COLO668 (cell line): ENCODE data around the gene VPS45.
"Not testable (repeated sequence)": the region's sequence is repeated elsewhere in the genome, so short reads cannot be mapped to it uniquely, and the experiment has no call there.

Experiments
- DNase-seq: peaks from one replicate; lab custom pipeline; 2025; ENCODE audit not compliant: unreplicated experiment; lab: John Stamatoyannopoulos, UW

VPS45 gene, protein sequence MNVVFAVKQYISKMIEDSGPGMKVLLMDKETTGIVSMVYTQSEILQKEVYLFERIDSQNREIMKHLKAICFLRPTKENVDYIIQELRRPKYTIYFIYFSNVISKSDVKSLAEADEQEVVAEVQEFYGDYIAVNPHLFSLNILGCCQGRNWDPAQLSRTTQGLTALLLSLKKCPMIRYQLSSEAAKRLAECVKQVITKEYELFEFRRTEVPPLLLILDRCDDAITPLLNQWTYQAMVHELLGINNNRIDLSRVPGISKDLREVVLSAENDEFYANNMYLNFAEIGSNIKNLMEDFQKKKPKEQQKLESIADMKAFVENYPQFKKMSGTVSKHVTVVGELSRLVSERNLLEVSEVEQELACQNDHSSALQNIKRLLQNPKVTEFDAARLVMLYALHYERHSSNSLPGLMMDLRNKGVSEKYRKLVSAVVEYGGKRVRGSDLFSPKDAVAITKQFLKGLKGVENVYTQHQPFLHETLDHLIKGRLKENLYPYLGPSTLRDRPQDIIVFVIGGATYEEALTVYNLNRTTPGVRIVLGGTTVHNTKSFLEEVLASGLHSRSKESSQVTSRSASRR

DNA sequence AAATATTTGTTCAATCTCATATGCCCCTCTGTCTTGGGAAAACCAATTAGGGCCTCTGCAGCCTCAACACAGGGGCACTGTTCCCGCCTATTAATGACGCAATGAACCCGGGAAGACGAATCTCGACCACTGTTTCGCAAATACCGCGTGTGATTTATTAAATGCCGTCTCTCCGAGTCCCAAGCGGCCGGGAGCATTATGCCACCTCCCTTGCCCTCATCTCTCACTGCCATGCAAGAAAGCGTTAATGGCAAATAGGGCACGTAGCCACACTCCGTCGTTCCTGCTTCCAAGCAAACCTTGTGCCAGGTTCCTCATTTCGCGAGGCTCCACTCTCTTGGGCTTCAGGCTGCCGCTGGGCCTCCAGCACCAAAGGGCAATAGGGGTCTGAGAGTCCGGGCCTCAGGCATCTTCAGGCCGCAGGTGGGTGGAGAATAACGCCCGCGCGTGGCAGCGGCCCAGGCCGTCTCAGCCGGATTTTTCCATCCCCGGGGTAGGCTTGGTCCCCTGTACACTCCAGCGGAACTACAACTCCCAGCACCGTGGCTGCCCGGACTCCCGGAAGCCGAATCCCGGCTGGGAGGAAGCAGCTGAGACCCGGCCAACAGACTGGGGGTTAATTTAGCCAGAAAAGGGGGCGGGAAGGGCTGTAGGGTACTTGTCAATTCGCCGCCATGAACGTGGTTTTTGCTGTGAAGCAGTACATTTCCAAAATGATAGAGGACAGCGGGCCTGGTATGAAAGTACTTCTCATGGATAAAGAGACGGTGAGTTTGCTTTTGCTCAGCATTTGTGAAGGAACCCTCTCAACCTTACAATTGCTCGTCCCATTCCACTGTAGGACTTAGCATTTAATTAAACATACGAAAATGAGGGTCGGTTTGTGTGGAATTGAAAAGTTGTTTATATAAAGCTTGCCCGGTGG, at the start of gene VPS45:
VPS45 (plus strand) TSS at position 593 of the 925 bp plus-strand sequence; CDS start at position 675, 82 bp downstream.
- DNase-seq: peak; percentile 93

- DNase-seq: no peak
Observed at GRCh38 chr1:150018165-150018564, 49.4 kb upstream of the VPS45 start.

- no peak for DNase-seq
Observed at GRCh38 chr1:150020711-150021110, 46.9 kb upstream of the VPS45 start.

DNA sequence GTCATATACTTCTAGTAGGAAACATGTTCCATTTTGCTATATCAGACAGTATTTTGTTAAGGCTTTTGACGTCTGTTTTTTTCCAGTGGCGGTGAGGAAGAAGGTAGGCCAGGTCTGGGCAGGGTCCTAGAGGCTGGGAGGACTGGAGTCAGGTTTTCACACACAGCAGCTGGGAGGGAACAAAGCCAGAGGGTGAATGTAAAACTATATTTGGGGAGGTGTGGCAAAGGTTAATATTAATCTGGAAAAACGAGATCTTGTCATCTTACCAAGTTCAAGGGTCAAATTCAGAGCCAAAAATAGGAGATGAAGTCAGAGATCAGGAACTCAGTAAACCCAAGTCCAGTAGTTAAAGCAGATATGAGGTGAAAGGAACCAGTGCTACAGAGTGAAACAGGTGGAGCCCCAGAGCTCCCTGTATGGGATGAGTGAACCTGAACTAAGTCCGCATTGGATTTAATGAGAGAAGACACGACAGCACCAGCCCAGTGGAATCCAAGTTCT, 46.3 kb upstream of the VPS45 start:
- DNase-seq: peak; percentile 25

DNA sequence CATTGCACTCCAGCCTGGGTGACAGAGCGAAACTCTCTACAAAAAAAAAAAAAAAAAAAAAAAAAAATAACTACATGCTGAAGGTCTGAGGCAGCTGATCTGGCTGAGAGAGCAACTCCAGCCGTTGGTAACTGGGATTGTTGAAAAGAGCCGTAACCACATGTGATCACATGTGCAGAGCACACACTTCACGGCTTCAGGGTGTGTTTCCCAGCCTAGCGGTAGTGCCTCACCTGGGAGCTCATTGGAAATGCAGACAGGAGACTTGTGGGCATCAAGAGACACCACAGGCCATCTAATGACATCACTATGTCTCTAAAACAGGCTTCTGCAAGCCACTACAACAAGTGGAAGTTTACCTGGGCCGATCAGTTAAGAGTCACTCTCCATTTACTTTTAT, 45.2 kb upstream of the VPS45 start:
- peak; percentile 33 for DNase-seq

DNA sequence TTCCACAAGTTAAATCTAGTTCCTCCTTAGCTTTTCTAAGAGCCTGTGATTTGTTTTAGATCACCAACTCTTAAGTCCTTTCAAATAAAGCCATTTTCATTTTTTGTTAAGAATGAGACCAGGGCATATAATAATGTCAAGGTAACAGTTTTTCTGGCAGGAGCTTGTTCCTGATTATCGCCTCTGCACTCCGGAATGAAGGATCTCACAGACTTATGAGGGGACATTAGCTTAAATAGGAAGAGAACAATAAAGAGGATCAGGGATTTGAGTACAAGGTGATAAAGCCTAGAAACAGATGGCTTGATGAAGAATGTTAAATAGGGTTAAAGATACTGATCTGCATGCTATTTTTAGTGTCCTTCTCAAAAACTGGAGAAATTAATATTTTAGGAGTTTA, 43.4 kb upstream of the VPS45 start:
- DNase-seq: no peak

DNA sequence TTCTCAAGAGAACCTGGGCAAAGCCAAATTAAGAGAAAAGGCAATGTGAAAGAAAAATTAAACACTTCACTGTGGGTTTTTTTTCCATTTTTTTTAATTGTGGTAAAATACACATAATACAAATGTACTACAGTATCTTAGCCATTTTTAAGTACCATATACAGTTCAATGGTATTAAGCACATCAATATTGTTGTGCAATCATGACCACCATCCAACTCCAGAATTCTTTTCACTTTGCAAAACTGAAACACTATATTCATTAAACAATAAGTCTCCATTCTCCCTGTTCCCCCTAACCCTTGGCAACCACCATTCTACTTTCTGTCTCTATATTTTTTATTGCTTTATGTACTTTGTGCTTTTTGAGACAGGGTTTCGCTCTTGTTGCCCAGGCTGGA, 39.3 kb upstream of the VPS45 start:
- DNase-seq: no peak

DNA sequence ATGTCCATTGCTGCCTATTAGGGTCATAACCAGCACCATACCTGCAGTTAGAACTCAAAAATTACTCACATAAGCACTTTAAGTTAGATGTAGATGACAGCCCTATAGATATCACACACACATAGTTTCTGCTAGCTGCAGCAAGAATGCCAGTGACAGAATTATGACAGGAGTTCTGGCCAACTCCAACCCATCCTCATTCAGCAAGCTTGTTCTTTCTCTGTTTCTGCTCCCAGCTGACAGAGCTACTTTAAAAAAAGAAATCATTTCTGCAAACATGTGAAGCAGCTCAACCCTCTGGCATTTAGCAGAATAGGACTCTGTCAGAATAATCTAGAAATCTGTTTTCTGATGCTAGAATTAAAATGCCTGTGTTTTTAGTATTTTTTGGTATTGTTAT, 33.2 kb upstream of the VPS45 start:
- no peak for DNase-seq

GRCh38 chr1:150049926-150050325, 17.6 kb upstream of the VPS45 start:
- DNase-seq: no peak

DNA sequence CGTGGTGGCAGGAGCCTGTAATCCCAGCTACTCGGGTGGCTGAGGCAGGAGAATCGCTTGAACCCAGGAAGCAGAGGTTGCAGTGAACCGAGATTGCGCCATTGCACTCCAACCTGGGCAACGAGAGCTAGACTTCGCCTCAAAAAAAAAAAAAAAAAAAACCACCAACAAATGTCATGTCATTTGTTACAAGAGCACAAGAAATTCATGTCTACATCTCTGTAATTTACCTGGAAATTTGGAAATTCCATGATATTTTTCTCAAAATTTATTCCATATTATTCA, 16.5 kb upstream of the VPS45 start:
- DNase-seq: no peak

- DNase-seq: not testable (repeated sequence)
Observed at GRCh38 chr1:150051905-150052412, 15.6 kb upstream of the VPS45 start.

- DNase-seq: no peak
Observed at GRCh38 chr1:150053926-150054325, 13.7 kb upstream of the VPS45 start.

- not testable (repeated sequence) for DNase-seq
Observed at GRCh38 chr1:150055507-150055906, 12.1 kb upstream of the VPS45 start.

DNA sequence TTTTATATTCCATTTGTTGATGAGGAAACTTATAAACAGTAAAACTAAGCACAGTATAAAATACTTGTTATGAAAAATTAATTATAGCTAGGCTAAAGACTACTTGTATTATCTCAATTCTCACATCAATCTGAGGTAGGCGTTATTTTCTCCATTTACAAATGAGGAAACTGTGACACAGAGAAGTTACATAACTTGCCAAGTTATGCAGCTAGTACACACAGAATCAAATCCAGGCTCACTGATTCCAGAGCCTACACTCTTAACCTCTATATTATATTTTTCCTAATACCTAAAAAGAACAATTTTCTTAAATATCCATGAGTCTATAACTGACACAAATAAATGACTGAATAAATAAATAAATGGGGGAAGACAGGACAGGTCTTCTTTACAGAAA, 11.2 kb upstream of the VPS45 start:
- no peak for DNase-seq

DNA sequence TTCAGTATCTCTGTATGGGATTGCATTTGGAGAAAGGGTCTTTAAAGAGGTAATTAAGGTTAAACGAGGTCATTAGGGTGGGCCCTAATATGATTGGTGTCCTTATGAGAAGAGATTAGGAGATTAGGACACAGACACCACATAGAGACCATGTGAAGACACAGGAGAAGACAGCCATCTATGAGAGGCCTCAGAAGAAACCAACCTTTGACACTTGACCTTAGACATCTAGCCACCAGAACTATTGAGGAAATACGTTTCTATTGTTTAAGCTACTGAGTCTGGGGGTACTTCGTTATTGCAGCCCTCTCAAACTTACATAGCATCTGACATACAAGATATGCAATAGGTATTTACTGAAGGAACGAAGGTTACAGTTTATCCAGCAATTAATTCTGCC, 7.3 kb upstream of the VPS45 start:
- DNase-seq: no peak

DNA sequence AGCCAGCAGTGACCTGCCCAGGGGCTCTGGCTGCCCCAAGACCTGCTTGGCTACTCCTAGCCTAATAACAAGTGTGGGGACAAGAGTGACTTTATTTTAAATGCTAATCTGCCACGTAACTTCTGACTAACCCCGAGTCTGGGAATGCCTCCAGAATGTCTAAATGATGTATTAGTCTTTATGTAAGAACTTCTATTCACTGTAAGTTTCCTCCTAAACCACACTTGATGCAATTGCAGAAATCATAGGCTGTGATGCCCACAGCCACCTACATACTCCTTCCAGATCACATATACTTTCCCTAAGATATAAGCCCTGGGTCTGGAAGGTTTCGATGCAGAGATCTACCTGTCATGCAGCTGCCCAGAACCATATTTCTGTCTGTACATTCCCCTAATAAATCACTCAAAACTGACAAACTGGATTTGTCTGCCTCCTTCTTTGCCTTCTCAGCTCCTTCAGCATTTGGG, 5.9 kb upstream of the VPS45 start:
- no peak for DNase-seq

DNA sequence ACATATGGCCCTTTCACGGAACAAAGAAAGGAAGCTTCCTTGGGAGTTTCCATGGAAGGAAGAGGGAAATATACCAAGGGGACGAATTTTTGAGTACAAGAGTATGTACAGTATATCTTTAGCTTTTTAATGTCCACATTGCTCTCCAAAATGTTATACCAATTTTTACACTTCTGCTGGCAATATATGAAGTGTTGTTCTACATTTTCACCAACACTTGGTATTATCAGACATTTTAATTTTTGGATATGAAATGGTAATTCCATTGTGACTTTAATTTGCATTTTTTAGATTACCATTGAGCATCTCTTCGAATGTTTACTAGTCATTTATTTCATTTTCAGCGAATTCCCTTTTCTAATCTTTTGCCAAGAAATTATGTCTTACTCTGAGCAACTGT, 5.5 kb upstream of the VPS45 start:
- DNase-seq: no peak

- no peak for DNase-seq
Observed at GRCh38 chr1:150065184-150065871, 2.2 kb upstream of the VPS45 start.

DNA sequence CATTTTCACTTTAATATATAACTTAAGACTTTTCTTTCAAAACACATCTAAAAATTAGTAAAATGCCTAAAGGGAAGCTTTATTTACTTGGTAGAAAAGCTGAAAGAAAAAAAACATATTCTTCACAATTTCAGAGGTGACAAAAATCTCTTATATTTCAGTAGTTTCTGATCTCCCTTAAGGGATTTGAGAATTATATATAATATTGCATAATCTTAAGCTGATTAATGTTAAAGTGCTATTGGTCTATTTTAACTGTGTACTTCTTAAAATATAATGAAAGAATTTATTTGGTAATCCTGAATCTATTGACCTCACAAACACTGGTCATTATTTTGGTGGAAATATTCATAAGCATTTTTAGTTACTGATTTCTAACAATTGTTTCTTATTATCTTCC, 1.2 kb upstream of the VPS45 start:
- no peak for DNase-seq

- peak; percentile 74 for DNase-seq
Observed at GRCh38 chr1:150066838-150067183, 765 bp upstream of the VPS45 start.

GRCh38 chr1:150068109-150068435, 496 bp downstream of the VPS45 start:
- DNase-seq: no peak
